ENCODE results near the gene DTYMK. TPM values are rescaled to one million over a fixed set of nuclear protein-coding genes. Genes with fewer than 3 reads are reported as not detected.

Gene DTYMK
- total RNA-seq, 2 experiments from 2014 or later = 4.8 to 6.0 TPM

- no peak for ATAC-seq (ENCODE audit: poor library complexity)
- no peak for TF ChIP-seq CTCF (IDR thresholded peaks at IDR 0.05)
- Histone ChIP-seq H3K27me3 (ENCODE audit: control insufficient read depth in 1 of 2, insufficient read depth in 2 of 2, low read length in 2 of 2) (no peaks in the 10 kb centered on the region), H3K4me1 (ENCODE audit: insufficient read depth, low read length) (peaks cover 10% of the 10 kb centered on the region), H3K4me3 (ENCODE audit: low read length) (no peak overlapping the region), H3K9me3 (ENCODE audit: control insufficient read depth in 1 of 2, insufficient read depth in 1 of 2, low read length in 2 of 2) (no peaks in the 10 kb centered on the region), H3K36me3 (ENCODE audit: insufficient read depth, low read length) (peaks cover 35% of the 10 kb centered on the region), H3K27ac (ENCODE audit: low read depth in 1 of 2, low read length in 2 of 2) (no peak overlapping the region)
- ChIA-PET CTCF (interaction anchor here (1.6 to 2.2 kb wide), 2 partner anchors 23 to 55 kb away, joined by 3 to 7 read pairs; partner anchors contain the start of gene DTYMK), POLR2A (no interaction called here)
- Mint-ChIP-seq H3K36me3 (ENCODE audit: low read depth) (peaks cover 67% of the 10 kb centered on the region), H3K27me3 (no peaks in the 10 kb centered on the region), H3K4me1 (ENCODE audit: low read depth) (peaks cover 19% of the 10 kb centered on the region), H3K27ac (no peak overlapping the region), H3K9me3 (no peaks in the 10 kb centered on the region), H3K4me3 (no peak overlapping the region)
- intact Hi-C loops (cut with DNase I, micrococcal nuclease) = loop anchor here (5.0 to 10.0 kb wide), 3 partner anchors 52 to 1048 kb away; partner anchors contain the start of genes CAPN10 (in 1 of the 2), DTYMK (in 1 of the 2) and STK25 (in 1 of the 2)
- DNase-seq = no peak
Measured at GRCh38 chr2:241632478-241633325, 53.9 kb downstream of the DTYMK start.

- CTCF ChIA-PET = no interaction called here
- ATAC-seq (ENCODE audit: poor library complexity) = no peak
- no peaks in the 10 kb centered on the region for H3K9me3 ChIP-seq (ENCODE audit: control insufficient read depth in 1 of 2, insufficient read depth in 1 of 2, low read length in 2 of 2)
- intact Hi-C loops (cut with DNase I, micrococcal nuclease) = loop anchor here (5.0 to 10.0 kb wide), 3 partner anchors 55 to 1045 kb away; partner anchors contain the start of genes CAPN10 (in 1 of the 2), DTYMK (in 1 of the 2) and STK25 (in 1 of the 2)
- Mint-ChIP-seq H3K27me3 (no peaks in the 10 kb centered on the region), H3K4me1 (ENCODE audit: low read depth) (peaks cover 13% of the 10 kb centered on the region), H3K4me3 (no peak overlapping the region), H3K27ac (no peak overlapping the region), H3K9me3 (no peaks in the 10 kb centered on the region), H3K36me3 (ENCODE audit: low read depth) (peaks cover 63% of the 10 kb centered on the region)
- no peak overlapping the region for H3K27ac ChIP-seq (ENCODE audit: low read depth in 1 of 2, low read length in 2 of 2)
- no peaks in the 10 kb centered on the region for H3K27me3 ChIP-seq (ENCODE audit: control insufficient read depth in 1 of 2, insufficient read depth in 2 of 2, low read length in 2 of 2)
- H3K36me3 ChIP-seq (ENCODE audit: insufficient read depth, low read length) = peaks cover 40% of the 10 kb centered on the region
- H3K4me3 ChIP-seq (ENCODE audit: low read length) = no peak overlapping the region
- no peaks in the 10 kb centered on the region for H3K4me1 ChIP-seq (ENCODE audit: insufficient read depth, low read length)
- POLR2A ChIA-PET = interaction anchor here (1.2 kb wide), 2 partner anchors 8 to 1064 kb away, joined by 3 read pairs; partner anchors contain the start of gene ATG4B
- TF ChIP-seq CTCF (IDR thresholded peaks at IDR 0.05) = no peak
- DNase-seq = no peak
Measured at GRCh38 chr2:241629762-241630435, 56.7 kb downstream of the DTYMK start.

GRCh38 chr2:241627675-241628074 is 58.9 kb downstream of the DTYMK start:
- TF ChIP-seq CTCF (IDR thresholded peaks at IDR 0.05) = no peak
- intact Hi-C loops (cut with DNase I, micrococcal nuclease) = no loop called here
- POLR2A ChIA-PET = no interaction called here
- Mint-ChIP-seq H3K4me3 (no peak overlapping the region), H3K9me3 (no peaks in the 10 kb centered on the region), H3K27me3 (no peaks in the 10 kb centered on the region), H3K4me1 (ENCODE audit: low read depth) (peaks cover 14% of the 10 kb centered on the region), H3K36me3 (ENCODE audit: low read depth) (peaks cover 44% of the 10 kb centered on the region), H3K27ac (no peak overlapping the region)
- CTCF ChIA-PET = no interaction called here
- Histone ChIP-seq H3K4me3 (ENCODE audit: low read length) (no peak overlapping the region), H3K36me3 (ENCODE audit: insufficient read depth, low read length) (peaks cover 28% of the 10 kb centered on the region), H3K4me1 (ENCODE audit: insufficient read depth, low read length) (no peaks in the 10 kb centered on the region), H3K9me3 (ENCODE audit: control insufficient read depth in 1 of 2, insufficient read depth in 1 of 2, low read length in 2 of 2) (no peaks in the 10 kb centered on the region), H3K27ac (ENCODE audit: low read depth in 1 of 2, low read length in 2 of 2) (no peak overlapping the region), H3K27me3 (ENCODE audit: control insufficient read depth in 1 of 2, insufficient read depth in 2 of 2, low read length in 2 of 2) (no peaks in the 10 kb centered on the region)
- no peak for DNase-seq
- no peak for ATAC-seq (ENCODE audit: poor library complexity)

Other genes starting within 250 kb of the DTYMK start
- 10 to 100 TPM; 76.1 to 81.3 TPM for gene STK25, start 178.2 kb downstream of the DTYMK start, total RNA-seq
- gene BOK, start 128.1 kb downstream of the DTYMK start, total RNA-seq = not detected
- gene THAP4, start 49.7 kb downstream of the DTYMK start, total RNA-seq = 10 to 100 TPM; 27.5 to 31.4 TPM
- gene ATG4B, start 49.1 kb downstream of the DTYMK start, total RNA-seq = 10 to 100 TPM; 86.5 to 89.4 TPM
- gene ING5, start 15.2 kb upstream of the DTYMK start, total RNA-seq = 10 to 100 TPM; 51.2 to 51.3 TPM
- 10 to 100 TPM; 27.6 to 30.6 TPM for gene D2HGDH, start 47.8 kb upstream of the DTYMK start, total RNA-seq
- 1 to 10 TPM; 1.5 to 1.9 TPM for gene GAL3ST2, start 90.0 kb upstream of the DTYMK start, total RNA-seq
- gene NEU4, start 122.4 kb upstream of the DTYMK start, total RNA-seq = 1 to 10 TPM; 4.3 to 6.8 TPM
- gene PDCD1, start 172.1 kb upstream of the DTYMK start, total RNA-seq = 10 to 100 TPM in 1 of 2 experiments, 1 to 10 TPM in 1; 9.5 to 11.4 TPM
- under 1 TPM; 0.30 to 0.36 TPM for gene RTP5, start 182.9 kb upstream of the DTYMK start, total RNA-seq

Data from CD4-positive, alpha-beta T cell (primary cell).